Epidermal melanocyte (primary cell): ENCODE results near the gene PAX5.

Source experiments
- DNase-seq: peaks from one replicate; pipeline ENCODE4 v3.0.0; 2011; ENCODE audit warnings: low spot score; ENCODE audit not compliant: insufficient read length

PAX5 gene

DNA sequence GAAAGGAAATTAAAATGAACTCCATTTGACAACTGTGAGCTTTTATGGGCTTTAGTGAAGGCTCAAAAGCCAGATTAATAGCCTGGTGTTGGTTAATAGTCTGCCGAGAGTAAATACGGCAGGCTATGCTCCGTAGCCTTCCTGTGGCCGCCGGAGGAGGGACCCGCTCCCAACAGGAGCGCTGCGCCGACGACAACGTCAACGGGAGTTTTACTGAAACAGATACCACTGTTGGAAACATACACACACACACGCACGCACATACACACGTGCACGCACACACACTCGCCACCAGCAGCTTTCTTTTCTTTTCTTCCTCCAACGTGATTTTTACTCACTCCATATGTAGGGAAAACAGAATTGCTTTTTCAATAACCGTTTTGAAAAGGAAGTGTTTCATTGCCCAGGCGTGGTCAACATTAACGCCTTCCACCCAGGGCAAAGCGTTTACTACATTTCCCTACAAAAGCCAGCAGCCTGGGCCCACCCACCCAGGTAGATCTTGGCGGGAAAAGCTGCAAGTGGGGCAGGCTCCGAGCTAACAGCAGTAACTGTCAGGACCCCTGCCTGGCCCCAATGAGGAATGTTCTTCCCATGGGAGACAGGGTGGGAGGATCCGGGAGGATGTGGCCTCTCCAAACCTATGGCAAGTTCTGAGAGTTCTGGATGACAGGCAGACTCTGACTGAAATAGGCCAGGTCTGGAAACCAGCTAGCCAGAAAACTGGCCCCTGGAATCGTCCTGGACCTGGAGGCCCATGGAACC lies 72.3 kb downstream of the PAX5 start:
- no peak for DNase-seq

DNA sequence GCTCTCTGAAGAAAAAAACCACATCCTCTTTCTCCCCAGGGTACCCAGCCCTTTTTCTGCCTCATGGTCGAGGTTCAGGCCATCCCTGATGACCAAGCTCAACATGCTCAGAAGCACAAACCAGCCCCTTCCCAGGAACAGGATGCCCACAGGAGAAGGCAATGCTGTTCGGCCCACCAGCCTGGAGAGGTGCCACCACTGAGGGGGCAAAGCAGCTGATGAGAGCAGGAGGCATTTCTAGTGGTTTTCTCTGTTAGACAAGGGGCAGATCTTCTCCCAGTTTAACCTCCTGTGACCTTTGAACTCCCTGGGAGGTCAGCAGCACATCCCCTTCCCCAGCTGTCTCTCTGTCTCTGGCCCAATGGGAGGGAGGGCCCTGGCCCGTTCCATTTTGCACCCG lies 73.0 kb downstream of the PAX5 start:
- no peak for DNase-seq

DNA sequence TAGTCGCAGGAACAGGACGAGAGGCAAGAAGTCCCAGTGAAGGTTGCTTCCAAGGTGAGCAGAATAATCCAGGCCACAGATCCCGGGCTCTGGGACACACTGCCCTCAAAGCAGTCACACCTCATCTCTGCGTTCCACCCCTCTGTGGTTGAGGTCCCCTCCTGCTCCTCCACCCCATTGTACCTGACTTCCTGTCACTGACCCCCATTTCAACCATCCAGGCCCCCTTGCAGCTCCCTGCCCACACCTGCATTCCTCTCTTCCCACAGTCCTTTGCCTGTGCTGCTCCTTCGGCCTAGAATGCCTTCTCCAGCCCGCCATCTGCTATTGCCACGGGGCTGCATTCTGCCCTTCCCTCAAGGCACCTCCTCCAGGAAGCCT lies 73.5 kb downstream of the PAX5 start:
- DNase-seq, result no peak

DNA sequence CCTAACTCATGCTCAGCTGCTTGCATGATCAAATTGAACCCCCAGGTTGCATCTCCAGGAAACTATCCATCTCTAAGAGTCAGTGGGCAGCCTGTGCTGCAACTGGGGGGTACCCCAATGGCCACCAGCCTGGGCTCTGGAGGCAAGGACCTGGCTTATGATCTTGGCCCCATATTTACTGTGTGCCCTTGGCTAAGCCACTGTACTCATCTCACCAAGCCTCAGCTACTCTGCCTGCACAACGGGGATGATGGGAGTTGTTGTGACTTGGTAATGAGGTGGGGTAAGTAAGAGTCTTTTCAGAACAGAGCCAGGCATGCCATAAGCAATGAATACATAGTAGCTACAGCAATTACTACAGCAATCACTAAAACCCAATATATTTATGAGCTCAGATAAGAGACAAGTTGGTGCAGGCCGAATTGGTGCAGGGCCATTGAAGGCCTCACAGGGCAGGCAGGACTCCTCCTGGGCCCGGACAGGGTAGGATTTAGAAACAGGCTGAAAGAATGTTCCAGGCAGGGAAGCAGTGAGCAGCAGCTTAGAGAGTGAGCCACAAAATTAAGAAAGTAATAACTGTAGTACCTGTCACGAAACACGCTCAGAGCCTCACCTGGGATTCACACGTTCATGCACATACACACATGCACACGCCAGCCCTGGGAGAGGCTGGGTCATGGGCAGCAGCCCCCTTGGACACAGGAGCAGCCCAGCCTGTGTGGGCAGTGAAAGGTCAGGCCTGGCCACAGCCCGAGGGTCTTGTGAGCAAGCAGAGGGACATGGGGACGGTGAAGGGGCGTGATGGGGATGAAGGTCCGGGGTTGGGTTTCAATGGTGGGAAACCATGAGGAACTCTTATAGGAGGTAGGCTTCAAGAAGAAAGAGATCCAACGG lies 74.1 kb downstream of the PAX5 start:
- DNase-seq, result no peak

DNA sequence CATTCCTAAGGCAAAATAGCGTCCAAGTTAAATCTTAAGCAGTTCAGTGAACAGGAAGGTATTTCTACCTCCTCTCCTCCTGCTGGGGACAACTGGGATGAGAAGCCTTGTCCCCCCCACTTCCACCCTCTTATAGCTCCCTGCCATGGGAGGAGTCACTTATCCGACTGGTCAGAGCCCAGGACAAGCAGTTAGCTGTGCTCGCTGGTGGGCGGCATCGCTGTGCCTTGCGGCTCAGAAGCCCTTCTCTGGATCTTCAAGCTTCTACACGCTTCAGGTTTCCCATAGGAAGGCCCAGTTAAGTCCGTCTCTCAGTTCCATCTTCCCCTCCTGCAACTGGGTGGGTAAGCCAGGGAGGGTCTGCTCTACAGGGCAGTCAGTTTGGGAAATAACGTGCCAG lies 77.2 kb downstream of the PAX5 start:
- no peak for DNase-seq

DNA sequence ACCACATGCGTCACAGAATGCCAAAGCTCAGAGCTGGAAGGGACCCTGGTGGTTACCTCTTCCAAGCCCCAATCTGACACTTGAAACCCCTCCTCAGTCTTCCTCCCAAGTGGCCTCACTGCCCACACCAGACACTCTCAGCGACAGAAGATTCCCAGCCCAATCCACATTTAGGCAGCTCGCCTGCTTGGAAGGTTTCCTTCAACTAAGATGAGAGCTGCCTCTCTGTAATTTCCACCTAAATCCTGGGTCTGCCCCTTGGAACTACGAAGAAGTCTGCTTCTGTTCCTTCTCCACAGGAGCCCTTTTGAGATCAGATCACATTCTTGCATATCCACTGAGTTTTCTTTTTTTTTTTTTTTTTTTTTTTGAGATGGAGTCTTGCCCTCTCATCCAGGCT lies 83.7 kb downstream of the PAX5 start:
- no peak for DNase-seq

DNA sequence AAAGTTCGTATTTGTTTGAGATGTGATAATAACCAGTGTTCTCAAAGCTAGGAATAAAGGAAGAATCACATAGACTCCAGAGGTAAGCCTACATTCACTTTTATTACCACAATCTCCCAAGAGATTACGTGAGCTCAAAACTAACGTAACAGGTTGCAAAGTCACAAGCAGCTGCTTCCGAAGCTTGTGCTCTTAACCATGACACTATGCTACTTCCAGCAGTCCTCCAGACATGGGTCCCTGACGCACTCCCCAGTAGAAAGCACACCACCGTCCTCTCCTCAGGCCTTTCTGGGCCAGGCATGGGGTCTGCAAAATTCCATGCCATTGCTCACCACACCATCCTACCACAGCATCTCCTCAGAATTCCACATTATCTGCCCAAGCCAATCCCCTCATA lies 84.6 kb downstream of the PAX5 start:
- DNase-seq, result no peak

DNA sequence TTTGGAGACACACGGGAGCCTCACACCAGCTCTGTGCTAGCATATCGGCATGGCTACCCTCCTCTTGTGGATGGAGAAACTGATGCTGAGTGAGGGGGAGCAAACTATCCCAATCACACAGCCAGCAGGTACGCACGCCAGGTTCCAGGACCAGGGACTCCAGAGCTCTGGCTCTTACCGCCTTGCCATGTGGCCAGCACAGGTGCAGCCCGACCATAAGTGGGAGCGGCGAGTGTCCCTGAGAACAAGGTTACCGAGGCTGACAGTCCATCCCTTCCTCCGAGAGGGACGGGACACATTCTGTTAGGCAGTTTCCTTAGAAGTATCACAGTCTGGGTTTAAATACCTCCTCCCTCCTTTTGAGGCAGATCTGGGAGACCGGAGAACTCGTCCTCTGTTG lies 86.0 kb downstream of the PAX5 start:
- DNase-seq, result no peak

DNA sequence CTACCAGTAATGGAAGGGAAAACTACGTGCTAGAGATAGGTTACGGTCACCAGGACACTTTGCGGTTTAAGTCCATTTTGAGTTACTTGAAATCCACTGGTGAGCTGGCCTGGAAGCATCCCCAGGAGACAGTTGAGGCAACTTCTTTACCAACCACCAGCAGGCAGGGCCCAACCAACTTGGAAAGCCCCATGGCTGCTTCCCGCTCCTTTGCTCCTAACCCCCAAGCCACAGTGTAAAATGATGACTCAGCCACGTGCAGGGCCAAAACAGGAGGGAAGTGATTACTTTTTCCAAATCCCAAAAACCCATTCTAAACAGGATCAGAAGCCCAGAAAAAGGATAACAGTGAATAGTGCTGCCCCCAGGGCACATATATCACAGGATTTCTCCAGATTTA lies 87.4 kb downstream of the PAX5 start:
- DNase-seq, result no peak

DNA sequence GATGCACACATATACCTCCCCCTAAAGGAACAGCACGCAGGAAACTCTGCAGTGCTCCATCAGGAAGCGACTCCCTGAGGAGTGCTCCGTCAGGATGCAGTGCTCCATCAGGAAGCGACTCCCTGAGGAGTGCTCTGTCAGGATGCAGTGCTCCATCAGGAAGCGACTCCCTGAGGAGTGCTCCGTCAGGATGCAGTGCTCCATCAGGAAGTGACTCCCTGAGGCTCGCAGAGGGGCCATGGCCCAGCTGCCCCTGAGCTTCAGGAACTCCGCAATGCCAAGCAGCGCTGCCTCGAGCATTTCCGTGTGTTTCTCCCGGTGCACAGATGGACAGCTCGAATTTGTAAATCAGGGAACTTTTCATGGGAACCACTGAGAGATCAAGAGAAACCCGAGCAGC lies 88.1 kb downstream of the PAX5 start:
- DNase-seq, result no peak

DNA sequence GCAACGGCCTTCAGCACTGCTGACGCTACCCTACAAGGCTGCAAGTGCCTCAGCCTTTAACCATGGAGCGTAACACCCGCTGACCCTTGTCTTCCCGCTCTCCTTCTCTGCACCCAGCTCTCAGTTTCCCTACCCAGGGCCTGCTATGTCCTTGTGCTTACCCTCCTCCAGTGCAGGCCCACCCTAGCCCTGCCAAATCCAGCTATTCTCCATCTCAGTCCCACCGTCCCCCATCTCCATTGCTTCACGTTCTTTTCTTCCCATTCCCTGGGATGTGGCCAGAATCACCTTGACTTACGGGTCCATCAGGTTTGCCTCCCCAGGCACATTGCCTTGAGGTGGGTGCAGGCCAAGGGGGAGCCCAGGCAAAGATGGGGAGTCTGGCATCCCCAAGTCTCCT lies 91.2 kb downstream of the PAX5 start:
- no peak for DNase-seq

DNA sequence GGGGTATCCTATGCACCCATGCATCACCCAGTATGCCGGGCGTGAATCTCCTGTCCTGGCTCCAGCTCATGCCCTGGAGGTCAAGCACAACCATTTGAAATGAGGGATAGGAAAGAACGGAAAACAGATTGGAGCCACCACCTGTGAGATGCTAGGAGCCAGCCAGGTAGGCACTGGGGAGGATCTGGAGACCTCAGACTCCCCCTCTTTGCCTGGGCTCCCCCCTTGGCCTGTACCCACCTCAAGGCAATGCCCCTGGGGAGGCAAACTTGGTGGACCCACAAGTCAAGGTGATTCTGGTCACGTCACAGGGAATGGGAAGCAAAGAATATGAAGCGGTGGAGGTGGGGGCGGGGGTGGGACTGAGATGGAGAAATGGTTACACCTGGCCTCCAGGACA lies 92.6 kb downstream of the PAX5 start:
- DNase-seq, result no peak

DNA sequence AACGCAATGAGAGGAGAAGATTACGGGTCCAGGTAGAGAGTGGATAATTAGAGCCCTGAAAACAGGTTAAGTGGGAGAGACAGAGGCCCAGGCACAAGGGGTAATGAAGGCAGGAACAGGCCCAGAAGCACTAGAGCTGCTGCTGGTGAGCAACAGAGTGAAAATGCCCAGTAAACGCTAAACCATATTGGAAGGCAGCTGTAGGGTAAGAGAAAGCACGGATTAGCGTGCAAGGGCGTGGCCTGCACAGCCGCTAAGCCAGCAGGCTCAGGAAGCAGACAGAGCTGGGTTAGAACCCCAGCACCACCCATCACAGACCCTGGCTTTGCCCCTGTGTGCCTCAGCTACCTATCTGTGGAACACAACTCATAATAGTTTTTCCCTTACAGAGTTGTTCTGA lies 93.2 kb downstream of the PAX5 start:
- no peak for DNase-seq

DNA sequence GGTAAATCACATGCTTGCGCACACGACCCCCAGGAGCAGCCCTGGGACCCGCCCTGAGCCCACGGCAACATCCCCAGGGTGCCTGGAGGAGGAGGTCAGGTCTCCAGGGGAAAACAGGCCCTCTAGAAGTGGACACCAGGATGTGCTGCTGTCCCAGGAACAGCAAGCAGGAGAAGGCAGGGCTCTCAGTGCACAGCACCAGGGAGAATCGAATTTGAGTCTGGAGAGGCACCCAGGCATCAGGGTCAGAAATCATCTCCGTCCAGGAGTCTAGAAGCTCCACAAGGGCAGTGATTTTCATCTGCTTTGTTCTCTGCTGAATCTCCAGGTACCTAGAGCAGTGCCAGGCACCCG lies 93.6 kb downstream of the PAX5 start:
- no peak for DNase-seq

DNA sequence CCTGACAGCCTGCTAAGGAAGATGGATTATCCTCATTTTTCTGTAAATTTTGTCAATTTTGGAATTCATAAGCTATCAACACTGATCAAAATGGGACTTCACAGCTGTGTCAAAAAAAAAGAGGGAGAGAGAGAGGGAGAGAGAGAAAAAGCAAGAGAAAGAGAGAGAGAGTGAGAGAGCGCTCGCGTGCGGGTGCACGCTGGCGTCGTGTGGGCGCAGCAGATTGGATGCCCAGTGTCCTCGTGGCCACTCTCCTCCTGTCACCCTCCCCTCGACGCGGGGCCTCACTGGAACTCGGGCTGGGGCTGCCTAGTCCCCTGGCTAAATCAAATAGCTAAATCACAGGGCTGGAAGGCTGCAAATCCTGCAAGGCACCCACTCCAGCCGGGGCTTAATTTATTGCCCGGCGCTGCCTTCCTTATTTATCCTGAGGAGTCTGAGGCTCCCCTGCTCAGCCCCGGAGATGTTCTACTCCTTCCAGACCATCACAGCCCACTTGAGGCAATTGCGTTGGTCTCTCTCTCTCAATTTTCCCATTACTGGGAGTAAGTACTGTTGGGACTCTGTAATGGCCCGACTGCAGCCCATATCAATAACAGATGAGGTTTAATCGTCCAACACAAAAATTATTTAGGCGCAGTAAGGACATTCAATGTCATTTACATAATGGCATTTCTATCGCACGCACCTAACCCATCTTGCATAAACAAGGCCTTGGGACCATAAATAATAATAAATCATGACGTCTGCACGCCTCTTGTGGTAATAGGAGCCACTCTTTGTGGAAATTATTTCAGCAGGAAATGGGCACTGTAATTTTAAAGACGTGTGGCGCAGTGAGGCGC lies 94.2 kb downstream of the PAX5 start:
- no peak for DNase-seq

DNA sequence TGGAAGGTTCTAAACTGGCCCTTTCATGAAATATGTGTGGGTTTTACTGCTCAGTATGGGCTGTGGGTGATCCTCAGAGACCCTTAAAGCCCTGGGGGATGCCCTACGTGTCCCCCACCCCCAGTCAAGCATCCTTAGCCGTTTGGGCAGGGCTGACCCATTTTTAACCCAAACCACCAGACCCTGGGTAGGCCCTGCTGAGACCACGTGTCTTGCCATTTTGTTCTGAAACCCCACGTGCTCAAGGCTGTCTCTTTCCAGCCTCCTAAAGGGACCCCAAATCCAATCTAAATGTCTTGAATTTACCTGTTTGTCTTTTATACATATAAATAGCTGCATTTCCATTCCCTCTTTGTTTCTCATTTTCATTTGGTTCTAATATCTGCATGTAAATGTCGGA lies 94.9 kb downstream of the PAX5 start:
- no peak for DNase-seq

DNA sequence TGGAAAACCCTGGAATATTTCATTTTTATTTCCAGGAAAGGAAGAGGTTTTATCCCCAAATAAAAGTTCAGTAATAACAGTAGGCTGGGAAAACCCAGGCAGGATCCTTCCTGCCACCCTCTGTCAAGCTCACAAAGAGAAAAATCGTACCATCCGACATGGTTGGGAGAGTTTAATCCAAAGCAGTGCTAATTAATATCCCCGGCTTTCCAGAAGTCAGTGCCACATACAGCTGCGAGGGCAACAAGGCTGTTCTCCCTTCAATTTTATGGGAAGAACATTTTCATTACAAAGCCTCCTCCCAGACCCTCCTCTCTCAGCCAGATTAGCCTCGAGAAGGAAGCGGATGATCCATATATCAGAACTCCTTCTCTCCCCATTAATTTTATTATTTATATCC lies 95.5 kb downstream of the PAX5 start:
- DNase-seq, result no peak

DNA sequence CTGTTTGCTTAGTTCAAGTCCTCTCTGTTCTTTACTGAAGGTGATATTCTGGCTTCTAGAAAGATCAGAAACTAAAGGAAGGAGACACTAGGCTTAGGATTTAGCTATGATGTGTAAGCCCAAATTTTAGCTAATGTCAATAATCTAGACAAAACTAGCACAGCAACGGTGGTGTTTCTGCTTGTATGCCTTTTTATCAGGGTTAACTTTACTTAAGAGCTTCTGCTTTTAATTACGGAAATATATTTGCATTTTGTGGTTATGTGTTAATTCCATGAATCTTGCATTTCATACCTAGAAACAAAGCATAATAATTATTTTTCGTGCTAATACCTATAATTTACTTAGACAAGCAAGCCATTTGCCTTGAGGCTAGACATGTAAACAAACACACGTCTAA lies 96.1 kb downstream of the PAX5 start:
- no peak for DNase-seq

DNA sequence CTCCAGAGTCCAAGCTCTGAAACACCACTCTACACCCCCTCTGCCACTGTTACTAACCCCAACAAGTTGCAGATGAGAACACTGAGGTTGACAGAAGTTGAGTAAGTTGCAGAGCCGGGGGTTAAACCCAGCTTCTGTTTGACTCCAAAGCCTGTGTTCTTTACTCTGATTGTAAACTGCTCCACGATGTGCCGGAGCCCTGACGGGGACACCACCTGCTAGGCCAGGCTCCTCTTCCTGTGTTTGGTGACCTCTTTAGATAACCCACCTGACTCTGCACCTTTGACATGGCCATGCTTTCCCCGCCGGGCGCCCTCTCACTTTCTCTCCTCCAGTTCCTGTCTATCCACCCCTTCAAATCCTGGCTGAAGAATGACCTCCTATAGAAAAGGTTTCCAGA lies 96.7 kb downstream of the PAX5 start:
- DNase-seq, result no peak

DNA sequence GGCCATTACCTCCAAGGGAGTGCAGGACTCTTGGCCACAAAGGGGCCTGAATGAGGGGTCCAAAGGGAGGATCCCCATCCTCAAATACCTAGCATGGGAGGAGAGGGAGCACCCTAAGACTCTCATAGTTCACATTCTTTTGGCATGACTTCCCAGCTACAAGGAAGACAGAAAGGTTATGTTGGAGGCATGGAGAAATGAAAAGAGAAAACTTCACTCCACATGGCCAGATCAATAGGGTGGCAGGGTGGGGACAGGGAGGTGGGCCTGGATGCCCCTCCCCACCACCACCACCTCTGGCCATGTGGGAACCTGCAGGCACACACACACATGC lies 97.6 kb downstream of the PAX5 start:
- no peak for DNase-seq

DNA sequence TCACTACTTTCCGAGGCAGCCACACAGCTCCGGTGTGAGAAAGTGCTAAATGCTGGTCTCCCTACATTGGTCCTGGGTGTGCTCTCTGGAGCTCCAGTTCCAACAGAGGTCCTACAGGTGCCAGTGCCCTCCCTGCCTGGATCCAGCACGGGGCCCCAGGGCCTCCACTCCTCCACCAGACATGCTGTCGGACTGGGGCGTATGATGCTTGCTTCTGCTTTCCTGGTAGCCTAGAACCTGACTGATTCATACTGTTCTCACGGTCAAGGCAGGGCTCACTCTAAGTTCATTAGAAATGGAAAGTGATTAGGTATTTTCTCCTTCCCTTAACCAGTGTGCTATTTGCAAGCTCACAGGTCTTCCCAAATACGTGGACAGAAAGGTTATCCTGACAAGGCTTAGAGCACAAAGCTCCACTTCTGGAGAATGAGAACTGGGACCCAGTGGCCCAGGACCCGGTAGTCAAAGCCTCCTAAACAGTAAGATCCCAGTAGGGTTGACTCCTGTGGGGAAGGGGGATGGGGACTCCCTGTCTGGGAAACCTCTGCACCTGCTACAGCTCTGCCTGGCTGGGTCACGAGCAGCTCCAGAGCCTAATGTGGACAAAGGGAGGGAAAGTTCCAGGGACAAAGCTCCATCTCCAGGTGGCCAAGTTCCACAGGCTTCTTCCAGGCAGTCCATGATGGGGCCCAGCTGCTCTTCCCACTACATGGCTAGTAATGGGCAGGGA lies 98.1 kb downstream of the PAX5 start:
- no peak for DNase-seq

DNA sequence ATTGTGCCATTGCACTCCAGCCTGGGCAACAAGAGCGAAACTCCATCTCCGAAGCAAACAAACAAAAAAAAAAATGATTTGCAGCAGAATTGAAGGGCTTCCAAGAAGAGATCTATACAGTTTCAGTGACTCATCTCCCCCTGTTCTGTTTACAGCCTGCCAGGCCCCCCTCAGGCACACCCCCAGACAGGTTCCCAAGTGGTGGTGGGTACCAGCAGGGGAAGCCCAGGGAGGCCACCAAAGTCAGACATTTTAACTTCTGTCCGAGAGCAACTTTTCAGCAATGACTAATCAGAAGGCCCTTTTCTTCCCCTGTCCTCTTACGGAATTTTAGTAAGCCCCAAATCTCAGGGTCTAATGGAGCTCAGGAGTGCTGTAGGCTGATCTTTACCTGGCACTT lies 98.7 kb downstream of the PAX5 start:
- no peak for DNase-seq
